GM12865 (cell line): ENCODE results near the gene RHBDL1.

Experiments
- DNase-seq: peaks from one replicate; pipeline ENCODE4 v3.0.0; 2010; ENCODE audit warnings: low read depth
- H3K4me3 ChIP-seq: 2 replicates; pipeline ENCODE4 v1.5.1; 2011; ENCODE audit warnings: mild to moderate bottlenecking, low read depth, low read length, control low read depth
- TF ChIP-seq, protein P1 (sequence below): IDR thresholded peaks from 2 replicates; pipeline ENCODE4 v1.5.1; 2011; ENCODE audit warnings: low read length, control low read depth, low read depth, inconsistent platforms; ENCODE audit not compliant: insufficient read depth; ENCODE audit errors: missing control alignments

RHBDL1 gene

DNA sequence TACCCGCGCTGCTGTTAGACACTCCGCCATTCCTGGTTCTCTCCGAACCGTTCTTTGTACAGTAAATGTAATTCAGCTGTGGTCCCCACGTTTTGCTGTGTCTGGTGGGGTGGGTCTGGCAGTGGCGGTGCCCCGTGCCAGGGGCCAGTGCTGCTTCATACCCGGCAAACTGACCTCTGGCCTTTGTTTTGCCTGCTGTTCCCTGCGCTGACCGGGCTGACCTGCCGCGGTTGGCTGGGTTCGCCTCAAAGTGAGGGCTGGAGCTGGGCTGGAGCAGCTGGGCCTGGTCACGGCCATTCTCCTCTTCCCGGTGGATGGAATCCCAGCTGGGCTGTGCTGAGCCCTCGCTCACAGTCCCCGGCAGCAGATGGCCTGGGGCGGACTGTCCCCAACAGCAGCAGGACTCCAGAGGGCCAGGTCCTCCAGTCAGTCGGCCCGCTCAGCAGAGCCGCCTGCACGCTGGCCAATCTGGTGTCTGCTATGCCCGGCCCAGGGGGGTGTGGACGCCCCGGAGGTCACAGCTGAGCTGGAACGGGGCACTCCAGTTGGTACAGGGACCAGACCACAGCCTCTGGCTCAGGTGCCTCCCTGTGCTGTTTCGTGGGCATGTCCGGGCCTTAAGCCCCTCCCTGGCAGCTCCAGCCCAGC, 46.2 kb upstream of the RHBDL1 start:
- TF ChIP-seq, protein P1, sequence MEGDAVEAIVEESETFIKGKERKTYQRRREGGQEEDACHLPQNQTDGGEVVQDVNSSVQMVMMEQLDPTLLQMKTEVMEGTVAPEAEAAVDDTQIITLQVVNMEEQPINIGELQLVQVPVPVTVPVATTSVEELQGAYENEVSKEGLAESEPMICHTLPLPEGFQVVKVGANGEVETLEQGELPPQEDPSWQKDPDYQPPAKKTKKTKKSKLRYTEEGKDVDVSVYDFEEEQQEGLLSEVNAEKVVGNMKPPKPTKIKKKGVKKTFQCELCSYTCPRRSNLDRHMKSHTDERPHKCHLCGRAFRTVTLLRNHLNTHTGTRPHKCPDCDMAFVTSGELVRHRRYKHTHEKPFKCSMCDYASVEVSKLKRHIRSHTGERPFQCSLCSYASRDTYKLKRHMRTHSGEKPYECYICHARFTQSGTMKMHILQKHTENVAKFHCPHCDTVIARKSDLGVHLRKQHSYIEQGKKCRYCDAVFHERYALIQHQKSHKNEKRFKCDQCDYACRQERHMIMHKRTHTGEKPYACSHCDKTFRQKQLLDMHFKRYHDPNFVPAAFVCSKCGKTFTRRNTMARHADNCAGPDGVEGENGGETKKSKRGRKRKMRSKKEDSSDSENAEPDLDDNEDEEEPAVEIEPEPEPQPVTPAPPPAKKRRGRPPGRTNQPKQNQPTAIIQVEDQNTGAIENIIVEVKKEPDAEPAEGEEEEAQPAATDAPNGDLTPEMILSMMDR: no peak
- no peak for DNase-seq
- H3K4me3 ChIP-seq: no peak overlapping the region

DNA sequence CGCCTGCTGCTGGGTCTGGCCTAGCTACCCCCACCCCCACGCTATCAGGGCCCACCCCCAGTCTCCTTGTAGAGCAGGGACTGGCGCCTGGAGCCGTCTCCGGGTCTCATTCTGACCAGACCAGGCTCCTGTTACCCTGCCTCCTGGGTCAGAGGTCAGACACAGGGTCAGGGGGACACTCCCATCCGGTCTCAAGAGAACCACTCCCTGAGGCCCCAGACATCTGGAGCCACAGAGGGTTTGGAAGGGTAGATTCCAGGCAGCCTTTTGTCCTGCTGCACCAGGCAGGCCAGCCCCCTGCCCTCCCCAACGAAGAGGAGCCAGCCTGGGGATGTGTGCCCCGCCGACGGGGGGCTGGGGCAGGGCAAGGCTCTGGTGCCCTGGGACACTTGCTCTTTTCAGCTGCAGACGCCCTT, 45.6 kb upstream of the RHBDL1 start:
- H3K4me3 ChIP-seq: no peak overlapping the region
- TF ChIP-seq, protein P1: no peak
- DNase-seq: no peak

DNA sequence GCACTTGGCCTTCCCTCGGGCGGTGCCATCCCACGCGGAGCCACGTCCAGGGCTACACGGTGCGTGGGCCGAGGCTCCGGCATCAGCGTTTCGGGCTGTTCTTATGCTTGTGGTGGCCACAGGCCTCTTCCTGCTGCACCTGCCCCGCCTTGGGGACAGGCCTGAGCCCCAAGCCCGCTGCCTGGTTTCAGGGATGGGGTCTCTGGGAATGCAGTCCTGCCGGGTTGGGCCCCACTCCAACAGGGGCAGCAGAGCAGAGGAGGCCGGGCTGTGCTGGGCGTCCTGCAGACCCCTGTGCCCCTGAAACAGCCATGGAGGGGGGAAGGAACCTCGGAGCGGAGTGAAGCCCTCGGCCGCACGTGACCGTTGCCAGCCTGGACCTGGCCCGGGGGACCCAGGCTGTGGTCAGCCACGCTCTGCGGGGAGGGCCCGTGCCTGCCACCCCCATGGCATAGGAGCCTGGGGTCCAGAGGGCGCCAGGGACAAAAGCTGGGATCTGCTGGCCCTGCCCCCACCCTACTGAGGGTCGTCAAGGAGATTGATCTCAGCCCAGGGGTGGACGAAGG, 45.1 kb upstream of the RHBDL1 start:
- TF ChIP-seq, protein P1: no peak
- H3K4me3 ChIP-seq: no peak overlapping the region
- no peak for DNase-seq

DNA sequence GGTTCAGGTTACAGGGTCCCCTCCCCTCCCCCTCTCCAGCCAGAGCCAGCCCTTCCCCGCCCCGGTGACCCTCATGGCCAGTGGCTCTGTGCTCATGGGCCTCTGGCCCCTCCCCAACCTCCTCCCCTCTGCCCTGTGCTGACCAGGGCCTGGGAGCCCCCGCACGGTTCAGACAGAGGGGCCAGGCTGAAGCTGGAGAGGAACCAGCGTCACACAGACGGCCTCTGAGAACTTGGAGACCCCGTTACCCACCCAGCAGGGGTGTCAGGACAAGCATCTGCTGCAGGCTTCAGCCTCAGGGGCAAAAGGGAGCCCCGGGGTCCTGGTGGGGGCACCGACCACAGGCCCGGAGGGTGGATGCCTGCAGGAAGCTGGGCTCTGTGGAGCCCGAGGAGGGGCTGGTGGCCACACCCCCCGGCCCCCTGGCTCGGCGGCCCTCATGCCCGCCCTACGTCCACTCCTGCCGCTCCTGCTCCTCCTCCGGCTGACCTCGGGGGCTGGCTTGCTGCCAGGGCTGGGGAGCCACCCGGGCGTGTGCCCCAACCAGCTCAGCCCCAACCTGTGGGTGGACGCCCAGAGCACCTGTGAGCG, 44.6 kb upstream of the RHBDL1 start, which contains the start of gene WFIKKN1:
Gene WFIKKN1 (plus strand): TSS at position 171 of the 591 bp plus-strand sequence. CDS start 269 bp downstream, at position 440.
- no peak for DNase-seq

DNA sequence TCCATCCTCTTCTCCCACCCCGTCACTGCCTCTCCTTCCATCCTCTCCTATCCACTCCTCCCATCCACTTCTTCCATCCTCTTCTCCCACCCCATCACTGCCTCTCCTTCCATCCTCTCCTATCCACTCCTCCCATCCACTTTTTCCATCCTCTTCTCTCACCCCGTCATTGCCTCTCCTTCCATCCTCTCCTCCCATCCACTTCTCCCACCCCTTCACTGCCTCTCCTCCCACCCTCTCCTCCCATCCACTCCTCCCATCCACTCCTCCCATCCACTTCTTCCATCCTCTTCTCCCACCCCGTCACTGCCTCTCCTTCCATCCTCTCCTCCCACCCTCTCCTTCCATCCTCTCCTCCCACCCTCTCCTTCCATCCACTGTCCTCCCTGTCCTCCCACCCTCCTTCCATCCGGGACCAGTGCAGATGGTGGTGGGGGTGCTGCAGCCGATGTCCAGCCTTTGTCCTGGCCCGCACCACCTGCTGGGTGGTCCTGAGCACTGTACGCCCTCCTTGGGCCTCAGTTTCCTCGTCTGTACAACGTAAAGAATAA, 43.6 kb upstream of the RHBDL1 start:
- H3K4me3 ChIP-seq: no peak overlapping the region
- no peak for DNase-seq
- TF ChIP-seq, protein P1: no peak

More for the DNA sequence above, 44.6 kb upstream of the RHBDL1 start, which contains the start of gene WFIKKN1:
- no peak within 1 kb of the TSS for H3K4me3 ChIP-seq
- TF ChIP-seq, protein P1: no peak

DNA sequence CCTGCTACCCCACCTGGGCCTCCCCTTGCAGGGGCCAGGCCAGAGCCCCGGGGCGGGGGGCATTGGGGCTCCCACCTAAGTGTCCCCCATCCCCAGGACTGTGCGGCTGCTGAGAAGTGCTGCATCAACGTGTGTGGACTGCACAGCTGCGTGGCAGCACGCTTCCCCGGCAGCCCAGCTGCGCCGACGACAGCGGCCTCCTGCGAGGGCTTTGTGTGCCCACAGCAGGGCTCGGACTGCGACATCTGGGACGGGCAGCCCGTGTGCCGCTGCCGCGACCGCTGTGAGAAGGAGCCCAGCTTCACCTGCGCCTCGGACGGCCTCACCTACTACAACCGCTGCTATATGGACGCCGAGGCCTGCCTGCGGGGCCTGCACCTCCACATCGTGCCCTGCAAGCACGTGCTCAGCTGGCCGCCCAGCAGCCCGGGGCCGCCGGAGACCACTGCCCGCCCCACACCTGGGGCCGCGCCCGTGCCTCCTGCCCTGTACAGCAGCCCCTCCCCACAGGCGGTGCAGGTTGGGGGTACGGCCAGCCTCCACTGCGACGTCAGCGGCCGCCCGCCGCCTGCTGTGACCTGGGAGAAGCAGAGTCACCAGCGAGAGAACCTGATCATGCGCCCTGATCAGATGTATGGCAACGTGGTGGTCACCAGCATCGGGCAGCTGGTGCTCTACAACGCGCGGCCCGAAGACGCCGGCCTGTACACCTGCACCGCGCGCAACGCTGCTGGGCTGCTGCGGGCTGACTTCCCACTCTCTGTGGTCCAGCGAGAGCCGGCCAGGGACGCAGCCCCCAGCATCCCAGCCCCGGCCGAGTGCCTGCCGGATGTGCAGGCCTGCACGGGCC, 42.8 kb upstream of the RHBDL1 start:
- no peak overlapping the region for H3K4me3 ChIP-seq

More for the DNA sequence above, 42.8 kb upstream of the RHBDL1 start:
- no peak for DNase-seq
- TF ChIP-seq, protein P1: no peak
